Panc1 (cell line): Measurements from ENCODE around the gene KAT6B. TPM values are rescaled to one million over a fixed set of nuclear protein-coding genes. Genes with fewer than 3 reads are reported as not detected.

Source experiments
- ATAC-seq: fragments of 200-7000 bp; cut with Tn5 transposase; 2 replicates; pipeline ENCODE4 v1.9.1; 2020; ENCODE audit warnings: mild to moderate bottlenecking, moderate library complexity
- BruUV-seq: library from RNA; stranded (reverse); fragments of 400-500 nt; replicated peaks from 2 replicates; lab custom pipeline; 2021; lab: Mats Ljungman, UMichigan
- CTCF ChIA-PET: fragments of 300-600 bp; sonication (Branson Sonifier 250); formaldehyde crosslinking; loops from one replicate; lab custom pipeline; 2022; ENCODE audit warnings: antibody characterized with exemption; lab: Charles Lee
- POLR2A ChIA-PET: fragments of 300-600 bp; sonication (Branson Sonifier 250); formaldehyde crosslinking; loops from one replicate; lab custom pipeline; 2022; ENCODE audit warnings: antibody characterized with exemption; lab: Charles Lee
- DNase-seq: peaks from one replicate; pipeline ENCODE4 v3.0.0-alpha.2; 2010; ENCODE audit warnings: low read depth, low spot score
- H3K27ac ChIP-seq: 2 replicates; pipeline ENCODE4 v1.5.1; 2011; ENCODE audit warnings: mild to moderate bottlenecking, low read length, inconsistent platforms
- H3K27me3 ChIP-seq: fragments of 200-500 bp; sonication (Bioruptor generic); 2 replicates; pipeline ENCODE4 v1.6.0; 2014; ENCODE audit warnings: low read length, inconsistent platforms; ENCODE audit not compliant: control insufficient read depth, insufficient read depth
- H3K36me3 ChIP-seq: fragments of 200-500 bp; sonication (Bioruptor generic); 2 replicates; pipeline ENCODE4 v1.5.1; 2014; ENCODE audit warnings: inconsistent platforms, mild to moderate bottlenecking, low read length, moderate library complexity; ENCODE audit not compliant: control insufficient read depth, insufficient read depth
- H3K4me1 ChIP-seq: 2 replicates; pipeline ENCODE4 v1.5.1; 2011; ENCODE audit warnings: inconsistent platforms, mild to moderate bottlenecking, low read length, moderate library complexity; ENCODE audit not compliant: control insufficient read depth, insufficient read depth
- H3K4me3 ChIP-seq, 2 experiments: 2 replicates each; pipeline ENCODE4 v1.5.1; 2011 to 2012; ENCODE audit warnings: low read depth in 2 of 2, low read length in 2 of 2, mild to moderate bottlenecking in 2 of 2, inconsistent platforms in 1 of 2, moderate library complexity in 1 of 2
- H3K9me3 ChIP-seq: fragments of 200-500 bp; sonication (Bioruptor generic); 2 replicates; pipeline ENCODE4 v1.5.1; 2014; ENCODE audit warnings: low read depth, mild to moderate bottlenecking, inconsistent platforms, low read length, moderate library complexity; ENCODE audit not compliant: control insufficient read depth, insufficient read depth
- CTCF ChIP-seq: fragments of 450-650 bp; IDR thresholded peaks from 2 replicates; pipeline ENCODE4 v1.5.1; 2017; ENCODE audit warnings: mild to moderate bottlenecking
- POLR2AphosphoS5 ChIP-seq: IDR thresholded peaks from 2 replicates; pipeline ENCODE4 v1.6.1; 2012; ENCODE audit warnings: mild to moderate bottlenecking, low read depth, low read length, moderate library complexity
- REST ChIP-seq, 2 experiments: IDR thresholded peaks; 2 replicates each; pipeline ENCODE4 v1.6.1; 2011 to 2012; ENCODE audit warnings: low read depth in 2 of 2, control low read depth in 1 of 2, low read length in 1 of 2, mild to moderate bottlenecking in 1 of 2, moderate library complexity in 1 of 2; ENCODE audit not compliant: insufficient read depth in 1 of 2
- SIN3A ChIP-seq: IDR thresholded peaks from 2 replicates; pipeline ENCODE4 v1.6.1; 2012; ENCODE audit warnings: low read depth, mild to moderate bottlenecking, low read length, moderate library complexity, borderline replicate concordance; ENCODE audit not compliant: insufficient read depth
- TCF7L2 ChIP-seq: IDR thresholded peaks from 2 replicates; pipeline ENCODE4 v1.6.1; 2011; ENCODE audit warnings: mild to moderate bottlenecking, low read depth, low read length, inconsistent platforms
- in situ Hi-C: cut with HindIII; loops from 2 replicates; pipeline ENCODE4 v1.10.0; 2016; ENCODE audit warnings: low sequenced_read_pairs, low pct_unique_long_range_greater_than_20kb
- intact Hi-C: fragments of 100-400 bp; cut with micrococcal nuclease; formaldehyde crosslinking; loops from one replicate; pipeline ENCODE4 v1.10.0; 2022; ENCODE audit not compliant: unreplicated experiment
- total RNA-seq: library from RNA; stranded (reverse); gene quantifications from one replicate; pipeline ENCODE4 v1.2.1, GENCODE V29; 2021; ENCODE audit not compliant: unreplicated experiment

KAT6B gene
- total RNA-seq, 1 experiment from 2014 or later, result 31.1 TPM

- CTCF ChIA-PET, result no interaction called here
- no TSS peak for BruUV-seq
- no peaks in the 10 kb centered on the region for H3K27me3 ChIP-seq
- H3K4me3 ChIP-seq, result no peak overlapping the region
- TF ChIP-seq SIN3A (no peak), CTCF (no peak), REST (IDR thresholded peaks at IDR 0.05; ENCODE audit: insufficient read depth in 1 of 2, low read depth in 2 of 2, low read length in 1 of 2) (no peak), TCF7L2 (no peak), POLR2AphosphoS5 (no peak)
- intact Hi-C loops (no loop called here), in situ Hi-C loops (no loop called here)
- ATAC-seq, result no peak
- H3K9me3 ChIP-seq, result no peaks in the 10 kb centered on the region
- no peak overlapping the region for H3K27ac ChIP-seq
- POLR2A ChIA-PET, result no interaction called here
- H3K4me1 ChIP-seq, result no peaks in the 10 kb centered on the region
- no peak for DNase-seq
- H3K36me3 ChIP-seq, result no peaks in the 10 kb centered on the region
Measured at GRCh38 chr10:74839708-74840107, 13.3 kb downstream of the KAT6B start.

- in situ Hi-C loops, result no loop called here
- POLR2A ChIA-PET, result interaction anchor here (0.6 kb wide), 1 partner anchor 16 kb away, joined by 3 read pairs; no protein-coding TSS in a partner anchor
Measured at GRCh38 chr10:74841265-74841973, 15.0 kb downstream of the KAT6B start.

More at GRCh38 chr10:74841265-74841973, 15.0 kb downstream of the KAT6B start:
- CTCF ChIA-PET, result no interaction called here
- no TSS peak for BruUV-seq
- H3K9me3 ChIP-seq, result no peaks in the 10 kb centered on the region
- H3K36me3 ChIP-seq, result no peaks in the 10 kb centered on the region
- no peak overlapping the region for H3K4me3 ChIP-seq
- no peaks in the 10 kb centered on the region for H3K4me1 ChIP-seq
- DNase-seq, result no peak
- intact Hi-C loops, result no loop called here
- no peak for ATAC-seq
- H3K27me3 ChIP-seq, result no peaks in the 10 kb centered on the region
- TF ChIP-seq POLR2AphosphoS5 (no peak), CTCF (no peak), REST (IDR thresholded peaks at IDR 0.05; ENCODE audit: insufficient read depth in 1 of 2, low read depth in 2 of 2, low read length in 1 of 2) (no peak), SIN3A (no peak), TCF7L2 (no peak)
- H3K27ac ChIP-seq, result no peak overlapping the region
